NCI-H460 (cell line): ENCODE data around the gene OR6B2. TPM values are rescaled to one million over a fixed set of nuclear protein-coding genes. Genes with fewer than 3 reads are reported as not detected.

Source experiments
- DNase-seq: peaks from one replicate; pipeline ENCODE4 v3.0.0-alpha.2; 2016; ENCODE audit warnings: low read depth; ENCODE audit errors: extremely low read depth
- total RNA-seq: library from RNA; depleted of rRNA; stranded (reverse); fragments of >200 nt; shearing (Covaris generic); gene quantifications from 2 replicates; pipeline ENCODE4 v1.2.3, GENCODE V29; 2014; rRNA removed

Gene OR6B2
- total RNA-seq, 1 experiment from 2014 or later = not detected

GRCh38 chr2:239983004-239983778 lies 47.0 kb downstream of the OR6B2 start:
- DNase-seq = no peak

Other genes with a start within 250 kb of the OR6B2 start
- gene NDUFA10, start 5.1 kb downstream of the OR6B2 start, total RNA-seq = 181 and 193 TPM in 2 replicates
- gene OR6B3, start 23.1 kb upstream of the OR6B2 start, total RNA-seq = not detected in 2 replicates
- gene COPS9, start 105.9 kb upstream of the OR6B2 start, total RNA-seq = 134 and 144 TPM in 2 replicates
- gene OTOS, start 110.2 kb upstream of the OR6B2 start, total RNA-seq = not detected in 2 replicates